Articular chondrocyte of knee joint (primary cell): ENCODE data around the gene RXFP2. TPM values are rescaled to one million over a fixed set of nuclear protein-coding genes. Genes with fewer than 3 reads are reported as not detected.

Experiments used
- total RNA-seq: library from RNA; depleted of rRNA; stranded (reverse); fragments of >200 nt; gene quantifications from 2 replicates; pipeline ENCODE4 v1.2.3, GENCODE V29; 2012

The RXFP2 gene, protein sequence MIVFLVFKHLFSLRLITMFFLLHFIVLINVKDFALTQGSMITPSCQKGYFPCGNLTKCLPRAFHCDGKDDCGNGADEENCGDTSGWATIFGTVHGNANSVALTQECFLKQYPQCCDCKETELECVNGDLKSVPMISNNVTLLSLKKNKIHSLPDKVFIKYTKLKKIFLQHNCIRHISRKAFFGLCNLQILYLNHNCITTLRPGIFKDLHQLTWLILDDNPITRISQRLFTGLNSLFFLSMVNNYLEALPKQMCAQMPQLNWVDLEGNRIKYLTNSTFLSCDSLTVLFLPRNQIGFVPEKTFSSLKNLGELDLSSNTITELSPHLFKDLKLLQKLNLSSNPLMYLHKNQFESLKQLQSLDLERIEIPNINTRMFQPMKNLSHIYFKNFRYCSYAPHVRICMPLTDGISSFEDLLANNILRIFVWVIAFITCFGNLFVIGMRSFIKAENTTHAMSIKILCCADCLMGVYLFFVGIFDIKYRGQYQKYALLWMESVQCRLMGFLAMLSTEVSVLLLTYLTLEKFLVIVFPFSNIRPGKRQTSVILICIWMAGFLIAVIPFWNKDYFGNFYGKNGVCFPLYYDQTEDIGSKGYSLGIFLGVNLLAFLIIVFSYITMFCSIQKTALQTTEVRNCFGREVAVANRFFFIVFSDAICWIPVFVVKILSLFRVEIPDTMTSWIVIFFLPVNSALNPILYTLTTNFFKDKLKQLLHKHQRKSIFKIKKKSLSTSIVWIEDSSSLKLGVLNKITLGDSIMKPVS
- total RNA-seq, result not detected in 2 replicates

DNA sequence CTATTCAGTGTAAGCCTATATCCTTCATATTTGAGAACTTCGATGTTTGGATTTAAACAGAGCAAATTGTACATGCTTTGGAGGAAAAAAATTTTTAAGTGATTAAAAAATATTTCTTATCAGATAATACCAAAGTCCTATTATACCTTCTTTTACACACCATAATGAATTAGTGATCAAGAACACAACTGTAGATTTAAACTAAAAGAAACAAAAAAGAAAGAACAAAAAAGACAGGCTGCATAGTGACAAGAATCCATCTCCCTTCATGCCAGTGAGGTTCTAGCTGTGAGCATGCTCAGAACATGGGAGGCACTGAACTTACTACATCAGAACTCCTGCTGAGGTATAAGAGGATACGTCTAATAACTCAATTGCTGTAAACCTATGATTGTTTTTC is at the start of gene RXFP2:
TSS of gene RXFP2 (plus strand) at position 301 of the 400 bp plus-strand sequence. CDS start at position 388, 87 bp downstream.

